Psoas muscle (tissue), 8 donors: Measurements from ENCODE around the gene TMEM30B. TPM values are rescaled to one million over a fixed set of nuclear protein-coding genes. Genes with fewer than 3 reads are reported as not detected.
A peak's percentile ranks its signal among the peaks of the same experiment; 100 is the strongest.

ENCODE experiments used
- ATAC-seq, 4 donors: fragments of 200-7000 bp; cut with Tn5 transposase; one replicate each; pipeline ENCODE4 v1.9.1; 2020; ENCODE audit warnings: moderate library complexity in 3 of 4, mild to moderate bottlenecking in 2 of 4
- DNase-seq, 2 donors: peaks; one replicate each; pipeline ENCODE4 v3.0.0-alpha.2; 2020
- H3K27ac ChIP-seq: fragments of 200-600 bp; one replicate; pipeline ENCODE4 v1.8.0; 2022
- H3K27me3 ChIP-seq, 3 donors: fragments of 200-600 bp in 1 of 3; one replicate each; pipeline versions ENCODE4 v1.6.1 to v1.8.0; 2013 to 2022; ENCODE audit warnings: low read length in 2 of 3, mild to moderate bottlenecking in 2 of 3, moderate library complexity in 1 of 3; ENCODE audit not compliant: insufficient read depth in 3 of 3
- H3K36me3 ChIP-seq, 2 donors: fragments of 200-600 bp in 1 of 2; one replicate each; pipeline versions ENCODE4 v1.6.1 to v1.8.0; 2013 to 2022; ENCODE audit warnings: low read depth in 1 of 2, mild to moderate bottlenecking in 1 of 2, moderate library complexity in 1 of 2; ENCODE audit not compliant: insufficient read depth in 1 of 2
- H3K4me1 ChIP-seq: fragments of 200-600 bp; one replicate; pipeline ENCODE4 v1.8.0; 2022
- H3K4me3 ChIP-seq: fragments of 200-600 bp; one replicate; pipeline ENCODE4 v1.8.0; 2022; ENCODE audit warnings: mild to moderate bottlenecking
- H3K9me3 ChIP-seq: fragments of 200-600 bp; one replicate; pipeline ENCODE4 v1.8.0; 2022
- WGBS, 3 donors: extraction: QIAGEN DNeasy Blood & Tissue Kit; methylation state at CpG; one replicate each; pipeline versions ENCODE4 v1.1.6 to v1.1.7; 2013; 5-methylcytosine and 5-hydroxymethylcytosine counted together
- intact Hi-C, 2 donors: fragments of 100-400 bp; cut with DNase I; formaldehyde crosslinking; loops; one replicate each; pipeline versions ENCODE4 v1.11.0 to v1.14.2; 2022
- polyA plus RNA-seq, 3 donors: library from polyadenylated mRNA; stranded (reverse); fragments of 200-250 nt; gene quantifications; one replicate each; pipeline ENCODE4 v1.2.3, GENCODE V29; 2013
- total RNA-seq, 4 donors: library from RNA; stranded (reverse); fragmentation: NEBNext Ultra II Directional in 2 of 4; extraction: Animal tissue kit (Norgen Biotek cat#: 25700) in 2 of 4; gene quantifications; one replicate each; pipeline versions ENCODE4 v1.2.1 to v1.2.4, GENCODE V29; 2021 to 2023
- TF ChIP-seq, protein P1 (sequence below): fragments of 200-600 bp; IDR thresholded peaks from one replicate; pipeline ENCODE4 v1.8.0; 2022; ENCODE audit warnings: antibody characterized with exemption
- donor health status: healthy with polysubstance abuse.
- donor health status: DM: no; HTN: no; CAD: no; lungs with moderate emphysema.
- donor health status: Bipolar disorder and iron deficiency.
- donor health status: healthy.
- donor health status: DM: yes; HTN: yes; CAD: no.
- donor health status: DM: no; HTN: no; CAD: no.
- donor health status: DM: no; HTN: no; CAD: no.
- donor health status: DM: yes; HTN: yes; CAD: no.

Gene TMEM30B
- total and polyA plus RNA-seq, 7 donors: 0.30 to 2.0 (median 0.80) TPM

DNA sequence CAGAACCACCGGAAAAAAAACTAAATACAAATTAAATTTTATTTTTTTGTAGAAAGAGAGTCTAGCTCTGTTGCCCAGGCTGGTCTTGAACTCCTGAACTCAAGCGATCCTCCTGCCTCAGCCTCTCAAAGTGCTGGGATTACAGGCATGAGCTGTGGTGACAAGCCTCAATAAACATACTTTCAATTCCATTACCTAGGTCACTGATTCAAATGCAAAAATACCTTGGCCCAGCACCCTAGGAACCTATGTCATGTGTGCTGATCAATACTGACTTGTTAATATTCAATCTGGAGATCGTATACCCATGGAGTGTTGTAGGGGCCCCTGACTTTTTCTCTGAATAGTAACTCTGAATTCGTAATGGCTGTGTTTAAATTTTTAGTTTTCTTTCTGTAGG lies 7.1 kb upstream of the TMEM30B start:
- H3K9me3 ChIP-seq: no peaks in the 10 kb centered on the region
- TF ChIP-seq, protein P1, sequence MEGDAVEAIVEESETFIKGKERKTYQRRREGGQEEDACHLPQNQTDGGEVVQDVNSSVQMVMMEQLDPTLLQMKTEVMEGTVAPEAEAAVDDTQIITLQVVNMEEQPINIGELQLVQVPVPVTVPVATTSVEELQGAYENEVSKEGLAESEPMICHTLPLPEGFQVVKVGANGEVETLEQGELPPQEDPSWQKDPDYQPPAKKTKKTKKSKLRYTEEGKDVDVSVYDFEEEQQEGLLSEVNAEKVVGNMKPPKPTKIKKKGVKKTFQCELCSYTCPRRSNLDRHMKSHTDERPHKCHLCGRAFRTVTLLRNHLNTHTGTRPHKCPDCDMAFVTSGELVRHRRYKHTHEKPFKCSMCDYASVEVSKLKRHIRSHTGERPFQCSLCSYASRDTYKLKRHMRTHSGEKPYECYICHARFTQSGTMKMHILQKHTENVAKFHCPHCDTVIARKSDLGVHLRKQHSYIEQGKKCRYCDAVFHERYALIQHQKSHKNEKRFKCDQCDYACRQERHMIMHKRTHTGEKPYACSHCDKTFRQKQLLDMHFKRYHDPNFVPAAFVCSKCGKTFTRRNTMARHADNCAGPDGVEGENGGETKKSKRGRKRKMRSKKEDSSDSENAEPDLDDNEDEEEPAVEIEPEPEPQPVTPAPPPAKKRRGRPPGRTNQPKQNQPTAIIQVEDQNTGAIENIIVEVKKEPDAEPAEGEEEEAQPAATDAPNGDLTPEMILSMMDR: no peak
- no peak overlapping the region for H3K27ac ChIP-seq
- H3K4me3 ChIP-seq: no peak overlapping the region
- 87 to 89% (median 89%) methylated on average over 4 of the region's 4 CpGs for WGBS, 3 donors
- H3K4me1 ChIP-seq: peaks cover 8% of the 10 kb centered on the region
- no peaks in the 10 kb centered on the region for H3K36me3 ChIP-seq
- H3K27me3 ChIP-seq: no peaks in the 10 kb centered on the region
- intact Hi-C loops: loop anchor here in 1 of 2 donors (10.0 kb wide), 1 partner anchor 933 kb away; no protein-coding TSS in a partner anchor
- ATAC-seq: no peak
- no peak for DNase-seq

DNA sequence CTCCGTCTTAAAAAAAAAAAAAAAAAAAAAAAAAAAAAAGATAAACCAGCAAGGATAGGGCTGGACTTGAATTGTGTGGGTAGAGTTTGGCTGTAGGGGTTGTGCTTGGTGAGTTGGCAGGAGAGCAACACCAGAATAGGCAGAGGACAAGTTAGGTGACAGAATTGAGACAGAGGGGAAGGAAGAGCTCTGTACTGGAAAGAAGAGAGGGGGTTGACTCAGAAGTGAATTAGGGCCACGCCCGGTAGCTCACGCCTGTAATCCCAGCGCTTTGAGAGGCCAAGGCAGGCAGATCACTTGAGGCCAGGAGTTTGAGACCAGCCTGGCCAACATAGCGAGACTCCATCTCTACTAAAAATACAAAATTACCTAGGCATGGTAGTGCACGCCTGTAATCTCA lies 6.1 kb upstream of the TMEM30B start:
- H3K9me3 ChIP-seq: no peaks in the 10 kb centered on the region
- intact Hi-C loops: loop anchor here in 1 of 2 donors (10.0 kb wide), 1 partner anchor 932 kb away; no protein-coding TSS in a partner anchor
- 45 to 85% (median 57%) methylated on average over 7 of the region's 7 CpGs for WGBS, 3 donors
- DNase-seq (peak in 1 of 2 donors; percentile 63), ATAC-seq (peak; percentile 54 to 86 (median 81))
- H3K4me3 ChIP-seq: no peak overlapping the region
- H3K4me1 ChIP-seq: peaks cover 8% of the 10 kb centered on the region
- H3K27ac ChIP-seq: no peak overlapping the region
- H3K27me3 ChIP-seq: no peaks in the 10 kb centered on the region
- TF ChIP-seq, protein P1: no peak
- no peaks in the 10 kb centered on the region for H3K36me3 ChIP-seq

DNA sequence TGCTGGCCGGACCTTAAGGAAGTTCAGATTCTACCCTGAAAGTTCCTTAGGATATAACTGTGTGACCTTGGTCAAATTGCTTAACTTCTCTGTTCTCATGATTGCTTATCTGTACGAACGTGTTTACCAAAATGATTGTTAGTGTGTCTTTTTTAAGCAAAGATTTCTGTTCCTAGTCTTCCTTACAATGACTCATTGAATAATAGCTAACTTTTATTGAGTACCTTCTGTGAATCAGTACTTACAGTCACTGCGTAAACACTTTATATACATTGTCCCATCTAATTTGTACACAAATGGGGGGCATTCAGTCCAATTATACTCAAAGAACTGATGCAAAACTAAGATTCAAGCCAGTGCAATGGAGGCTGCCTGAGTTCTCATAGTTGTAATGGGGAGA lies 4.2 kb upstream of the TMEM30B start:
- peaks cover 8% of the 10 kb centered on the region for H3K4me1 ChIP-seq
- H3K9me3 ChIP-seq: no peaks in the 10 kb centered on the region
- no peak for ATAC-seq
- H3K27ac ChIP-seq: peak overlapping the region; percentile 19
- TF ChIP-seq, protein P1: no peak
- no peak overlapping the region for H3K4me3 ChIP-seq
- 83 to 93% (median 86%) methylated on average over 4 of the region's 4 CpGs for WGBS, 3 donors
- intact Hi-C loops: loop anchor here in 1 of 2 donors (10.0 kb wide), 1 partner anchor 931 kb away; no protein-coding TSS in a partner anchor
- DNase-seq: no peak
- H3K27me3 ChIP-seq: no peaks in the 10 kb centered on the region
- no peaks in the 10 kb centered on the region for H3K36me3 ChIP-seq

- ATAC-seq (no peak), DNase-seq (no peak)
- H3K36me3 ChIP-seq: no peaks in the 10 kb centered on the region
- H3K9me3 ChIP-seq: no peaks in the 10 kb centered on the region
- intact Hi-C loops: loop anchor here in 1 of 2 donors (10.0 kb wide), 1 partner anchor 929 kb away; no protein-coding TSS in a partner anchor
- H3K4me3 ChIP-seq: no peak overlapping the region
- no peaks in the 10 kb centered on the region for H3K27me3 ChIP-seq
- 52 to 68% (median 57%) methylated on average over 3 of the region's 3 CpGs for WGBS, 3 donors
- peaks cover 8% of the 10 kb centered on the region for H3K4me1 ChIP-seq
- no peak overlapping the region for H3K27ac ChIP-seq
- TF ChIP-seq, protein P1: no peak
Observed at GRCh38 chr14:61284001-61284400, 2.9 kb upstream of the TMEM30B start.

DNA sequence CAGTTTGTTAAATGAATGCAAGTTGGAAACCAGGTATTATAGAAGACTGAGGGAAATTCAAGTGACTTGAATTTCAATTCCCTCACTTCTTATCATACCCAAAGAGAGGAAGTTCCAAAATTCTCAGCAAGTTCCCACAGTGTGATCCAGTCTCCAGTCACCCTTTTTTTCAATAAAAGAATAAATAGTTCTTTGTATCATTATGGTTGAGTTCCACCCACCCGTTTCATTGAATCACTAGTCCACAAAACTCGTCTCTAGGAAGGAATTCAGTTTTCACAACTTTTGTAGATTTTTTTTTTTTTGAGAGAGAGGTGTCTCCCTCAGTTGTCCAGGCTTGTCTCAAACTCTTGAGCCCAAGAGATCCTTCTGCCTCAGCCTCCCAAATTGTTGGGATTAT lies 1.6 kb upstream of the TMEM30B start:
- H3K4me1 ChIP-seq: peaks cover 8% of the 10 kb centered on the region
- no peaks in the 10 kb centered on the region for H3K9me3 ChIP-seq
- H3K36me3 ChIP-seq: no peaks in the 10 kb centered on the region
- DNase-seq: no peak
- peak overlapping the region; percentile 31 for H3K27ac ChIP-seq
- TF ChIP-seq, protein P1: no peak
- ATAC-seq: no peak
- H3K4me3 ChIP-seq: no peak overlapping the region
- 78 to 91% (median 90%) methylated on average over 2 of the region's 2 CpGs for WGBS, 3 donors
- intact Hi-C loops: loop anchor here in 1 of 2 donors (10.0 kb wide), 1 partner anchor 928 kb away; no protein-coding TSS in a partner anchor
- no peaks in the 10 kb centered on the region for H3K27me3 ChIP-seq
